Suppressor macrophage (primary cell): Measurements from ENCODE around the gene DEPP1.
"Not testable (repeated sequence)": the region's sequence is repeated elsewhere in the genome, so short reads cannot be mapped to it uniquely, and the experiment has no call there.

ENCODE experiments used
- DNase-seq, 4 experiments: peaks; one replicate each; pipeline ENCODE4 v3.0.0-alpha.2; 2020 to 2022
- total RNA-seq, 17 experiments: gene quantifications; one replicate each; lab custom pipeline; 2026; ENCODE audit warnings: mixed read lengths in 6 of 17, inconsistent platforms in 3 of 17; lab: John Stamatoyannopoulos, UW

DEPP1 gene, protein sequence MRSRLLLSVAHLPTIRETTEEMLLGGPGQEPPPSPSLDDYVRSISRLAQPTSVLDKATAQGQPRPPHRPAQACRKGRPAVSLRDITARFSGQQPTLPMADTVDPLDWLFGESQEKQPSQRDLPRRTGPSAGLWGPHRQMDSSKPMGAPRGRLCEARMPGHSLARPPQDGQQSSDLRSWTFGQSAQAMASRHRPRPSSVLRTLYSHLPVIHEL
- 0.75 to 24.1 (median 4.3) reads per million in 17 experiments for total RNA-seq

DNA sequence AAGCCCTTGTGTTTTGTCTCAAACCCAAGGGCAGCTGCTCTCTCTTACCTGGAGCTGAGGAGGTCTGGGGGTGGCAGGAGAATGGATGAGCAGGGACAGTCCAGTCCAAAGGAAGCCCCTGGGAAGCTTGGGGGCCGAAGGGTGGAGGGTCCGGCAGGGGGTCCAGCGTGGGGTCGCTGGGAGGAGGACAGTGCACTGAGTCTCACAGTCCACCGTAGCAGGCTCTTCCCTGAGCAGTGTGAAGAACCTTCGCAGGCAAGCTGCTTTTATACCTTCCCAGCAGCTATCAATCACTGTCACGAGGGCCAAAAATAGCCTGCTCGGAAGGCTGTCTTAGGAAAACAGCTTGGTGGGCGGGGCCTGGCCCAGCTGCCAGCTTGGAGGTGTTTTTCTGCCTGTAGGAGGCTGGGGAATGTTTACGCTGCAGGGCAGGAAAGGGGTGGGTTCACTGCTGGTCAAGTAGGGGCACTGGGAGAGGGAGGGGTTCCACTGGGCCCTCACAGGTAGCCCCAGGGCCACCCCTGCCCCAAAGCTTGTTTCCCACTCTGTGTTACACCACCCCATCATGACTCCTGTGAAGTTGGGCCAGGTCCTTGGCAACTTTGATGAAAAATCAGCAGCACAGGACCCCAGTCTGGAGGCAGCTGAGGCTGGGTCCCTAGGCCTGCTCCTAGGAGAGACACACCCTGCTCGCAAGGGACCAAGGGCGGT lies at the start of gene DEPP1:
Gene DEPP1, minus strand, starts transcription at position 240 of the 711 bp plus-strand sequence. CDS start 779 bp downstream, outside the sequence.
- peak; percentile 72 to 85 (median 78) for DNase-seq

DNA sequence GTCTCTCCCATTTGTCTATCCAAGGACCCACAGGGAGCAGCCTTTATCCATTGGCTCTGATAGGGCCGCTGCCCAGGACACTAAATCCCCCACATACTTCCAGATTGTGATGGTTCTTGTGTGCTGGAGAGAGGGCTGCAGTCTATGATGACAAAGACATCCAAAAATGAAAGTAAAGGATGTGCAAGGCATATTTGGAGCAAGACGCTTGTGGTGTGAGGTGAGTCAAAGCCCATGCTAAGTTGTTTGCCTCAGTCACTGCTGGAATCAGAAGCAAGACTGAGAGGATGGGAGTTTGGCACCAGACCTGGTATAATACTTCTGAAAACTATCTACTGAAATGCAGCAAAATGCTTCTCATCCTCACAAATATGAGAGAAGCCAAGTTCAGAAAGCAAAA lies 44.8 kb upstream of the DEPP1 start:
- no peak for DNase-seq

DNA sequence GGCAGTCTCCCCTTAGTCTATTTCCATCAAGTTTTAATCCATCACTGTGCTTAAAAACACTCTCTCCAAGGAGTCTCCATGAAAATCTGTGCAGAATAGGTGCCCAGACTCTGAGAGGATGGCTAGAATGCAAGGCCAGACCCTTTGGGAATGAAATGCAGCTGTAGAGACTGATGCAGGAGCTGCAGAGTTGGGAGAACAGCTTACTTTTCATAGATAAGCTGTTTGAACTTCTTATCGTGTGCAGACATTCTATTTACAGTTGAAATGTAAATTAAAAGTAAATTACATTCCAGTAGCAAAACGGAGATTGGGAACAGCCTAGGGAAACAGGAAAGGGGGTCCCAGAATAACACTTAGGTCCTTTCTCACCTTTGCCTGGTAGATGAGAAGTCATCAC lies 37.0 kb upstream of the DEPP1 start:
- no peak for DNase-seq

DNA sequence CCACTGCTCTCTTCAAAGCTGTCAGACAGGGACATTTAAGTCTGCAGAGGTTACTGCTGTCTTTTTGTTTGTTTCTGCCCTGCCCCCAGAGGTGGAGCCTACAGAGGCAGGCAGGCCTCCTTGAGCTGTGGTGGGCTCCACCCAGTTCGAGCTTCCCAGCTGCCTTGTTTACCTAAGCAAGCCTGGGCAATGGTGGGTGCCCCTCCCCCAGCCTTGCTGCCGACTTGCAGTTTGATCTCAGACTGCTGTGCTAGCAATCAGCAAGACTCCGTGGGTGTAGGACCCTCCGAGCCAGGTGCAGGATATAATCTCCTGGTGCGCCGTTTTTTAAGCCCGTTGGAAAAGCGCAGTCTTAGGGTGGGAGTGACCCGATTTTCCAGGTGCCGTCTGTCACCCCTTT lies 35.9 kb upstream of the DEPP1 start:
- DNase-seq: not testable (repeated sequence)

DNA sequence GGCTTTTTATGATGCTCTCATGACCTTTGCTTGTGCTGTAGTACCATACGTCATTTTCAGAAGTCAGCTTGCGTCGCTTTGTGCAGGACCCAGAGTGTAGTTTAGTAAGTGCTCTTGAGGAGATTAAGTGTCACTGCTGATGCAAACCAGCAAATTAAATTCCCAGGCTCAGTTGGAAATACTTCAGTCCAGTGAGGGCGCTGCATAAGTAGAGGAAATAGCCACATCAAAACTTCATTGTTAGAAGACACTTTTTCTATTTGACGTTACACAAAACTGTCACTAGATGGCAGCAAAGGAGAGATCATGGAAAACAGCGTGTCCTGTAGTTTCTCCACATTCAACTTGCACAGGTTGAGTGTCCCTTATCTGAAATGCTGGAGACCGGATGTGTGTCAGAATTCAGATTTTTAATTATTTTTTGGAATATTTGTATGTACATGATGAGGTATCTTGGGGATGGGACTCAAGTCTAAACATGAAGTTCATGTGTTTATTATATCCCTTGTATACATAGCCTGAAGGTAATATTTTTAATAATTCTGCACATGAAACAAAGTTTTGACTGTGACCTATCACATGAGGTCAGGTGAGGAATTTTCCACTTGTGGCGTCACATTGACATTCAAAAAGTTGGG lies 30.0 kb upstream of the DEPP1 start:
- peak; percentile 71 to 92 (median 83) for DNase-seq

DNA sequence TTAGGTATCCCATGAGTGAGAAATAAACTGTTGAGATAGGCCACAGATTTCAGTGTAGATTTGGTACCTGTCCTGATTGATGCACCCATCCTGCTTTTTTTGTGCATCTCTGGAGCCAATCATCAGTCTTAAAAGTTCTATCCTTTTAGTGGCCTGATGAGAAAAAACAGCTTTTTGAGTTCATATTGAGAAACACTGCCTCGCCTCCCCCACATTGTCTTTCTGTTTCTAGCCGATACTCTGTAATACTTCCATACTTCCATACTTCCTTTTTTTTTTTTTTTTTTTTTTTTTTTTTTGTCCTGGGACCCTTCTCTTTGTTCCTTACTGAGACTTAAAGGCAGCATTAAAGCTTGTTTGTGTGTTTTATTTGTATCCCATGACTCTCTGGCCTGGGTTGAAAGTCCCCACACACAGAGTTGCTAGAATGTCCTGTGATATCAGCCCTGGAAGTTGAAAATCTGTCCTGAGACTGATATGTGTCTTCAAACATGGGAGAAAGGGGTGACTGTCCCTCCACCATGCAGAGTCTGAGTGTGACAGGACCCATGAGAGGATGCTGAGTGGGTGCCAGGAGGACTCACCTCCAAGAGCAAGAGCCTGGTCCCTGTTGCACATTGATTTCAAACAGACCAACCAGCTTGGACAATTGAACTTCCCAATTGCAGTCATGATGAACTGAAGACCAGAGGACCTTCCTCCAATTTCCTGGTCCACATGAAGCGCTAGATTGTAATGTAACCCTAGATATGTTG lies 27.8 kb upstream of the DEPP1 start:
- DNase-seq: peak in 3 of 4 experiments; percentile 53 to 71 (median 58)

DNA sequence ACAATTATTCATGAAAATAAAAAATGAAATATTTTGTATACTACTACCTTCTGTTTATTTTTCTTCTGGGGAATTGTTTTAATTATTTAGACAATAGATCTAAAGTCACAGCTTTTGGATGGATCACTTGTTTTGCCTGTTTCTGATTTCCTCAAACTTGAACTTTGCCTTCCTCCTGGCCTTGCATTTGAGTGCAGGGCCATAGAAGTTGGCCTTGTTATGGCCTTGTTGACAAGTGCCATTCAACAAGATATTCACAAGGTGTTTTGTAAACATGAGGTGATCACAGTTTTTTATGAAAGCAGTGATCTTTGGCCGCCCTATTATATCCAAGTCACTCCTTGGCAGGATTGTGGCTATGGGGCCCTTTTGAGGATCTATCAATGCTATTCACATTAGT lies 26.7 kb upstream of the DEPP1 start:
- DNase-seq: no peak

DNA sequence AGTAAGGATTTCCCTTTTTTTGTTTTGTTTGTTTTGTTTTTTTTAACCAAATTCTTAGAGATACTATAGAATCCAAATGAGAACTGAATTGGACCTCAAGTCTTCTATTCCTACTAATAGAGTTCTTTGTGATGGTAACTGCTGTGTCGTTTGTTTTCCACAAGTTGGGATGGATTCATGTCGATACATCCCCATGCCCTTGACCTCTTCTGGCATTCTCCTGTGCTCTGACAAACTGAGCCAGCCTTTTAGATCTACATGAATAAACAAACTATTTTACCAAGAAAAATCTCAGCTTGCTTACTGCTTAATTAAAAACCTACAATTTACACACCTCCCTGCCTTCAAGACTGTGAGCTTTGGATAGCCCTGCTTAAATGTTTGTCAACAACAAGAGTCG lies 26.1 kb upstream of the DEPP1 start:
- no peak for DNase-seq

DNA sequence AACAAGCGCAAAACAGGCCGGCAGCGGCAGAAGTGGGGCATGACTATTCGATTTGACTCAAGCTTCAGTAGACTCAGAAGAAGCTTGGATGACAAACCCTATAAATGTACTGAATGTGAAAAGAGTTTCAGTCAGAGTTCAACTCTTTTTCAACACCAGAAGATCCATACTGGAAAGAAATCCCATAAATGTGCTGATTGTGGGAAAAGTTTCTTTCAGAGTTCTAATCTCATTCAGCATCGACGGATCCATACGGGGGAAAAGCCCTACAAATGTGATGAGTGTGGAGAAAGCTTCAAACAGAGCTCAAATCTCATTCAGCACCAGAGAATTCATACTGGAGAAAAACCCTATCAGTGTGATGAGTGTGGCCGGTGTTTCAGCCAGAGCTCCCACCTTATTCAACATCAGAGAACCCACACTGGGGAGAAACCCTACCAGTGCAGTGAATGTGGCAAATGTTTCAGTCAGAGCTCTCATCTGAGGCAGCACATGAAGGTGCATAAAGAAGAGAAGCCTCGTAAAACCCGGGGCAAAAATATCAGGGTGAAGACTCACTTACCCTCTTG lies 24.9 kb upstream of the DEPP1 start:
- no peak for DNase-seq

DNA sequence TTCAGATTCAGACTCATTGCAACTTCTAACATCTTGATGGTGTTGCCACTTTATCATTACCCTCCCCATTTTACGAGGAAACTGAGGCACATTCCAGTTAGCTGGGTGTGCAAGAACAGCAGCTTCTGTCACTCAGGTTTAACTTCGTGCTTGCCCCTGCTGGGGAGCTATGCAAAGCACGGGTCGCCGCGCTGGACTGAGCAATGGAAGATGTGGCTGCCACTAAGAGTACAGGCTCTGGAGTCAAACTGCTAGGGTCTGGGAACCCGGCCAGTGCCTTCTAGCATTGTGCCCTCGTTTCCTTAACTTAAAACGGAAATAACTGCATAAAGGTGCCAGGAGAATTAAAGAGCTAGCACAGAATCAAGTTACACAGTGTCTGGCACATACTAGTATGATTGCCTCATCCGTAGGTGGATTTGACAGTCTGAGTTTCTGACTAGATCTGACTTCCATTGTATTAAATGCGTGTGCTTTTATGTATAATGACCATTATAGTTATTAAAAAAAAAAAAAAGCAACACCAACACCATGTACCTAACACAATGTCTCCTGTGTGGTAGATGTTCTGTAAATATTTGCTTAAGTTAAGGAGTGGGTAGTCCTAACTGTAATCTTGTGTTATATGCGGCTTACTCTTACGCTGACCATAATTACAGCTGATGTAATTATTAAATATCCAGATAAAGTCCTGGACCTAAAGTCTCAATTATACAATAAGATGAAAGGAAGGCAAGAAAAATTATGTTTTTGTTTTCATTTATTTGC lies 23.0 kb upstream of the DEPP1 start:
- peak; percentile 50 to 67 (median 63) for DNase-seq

DNA sequence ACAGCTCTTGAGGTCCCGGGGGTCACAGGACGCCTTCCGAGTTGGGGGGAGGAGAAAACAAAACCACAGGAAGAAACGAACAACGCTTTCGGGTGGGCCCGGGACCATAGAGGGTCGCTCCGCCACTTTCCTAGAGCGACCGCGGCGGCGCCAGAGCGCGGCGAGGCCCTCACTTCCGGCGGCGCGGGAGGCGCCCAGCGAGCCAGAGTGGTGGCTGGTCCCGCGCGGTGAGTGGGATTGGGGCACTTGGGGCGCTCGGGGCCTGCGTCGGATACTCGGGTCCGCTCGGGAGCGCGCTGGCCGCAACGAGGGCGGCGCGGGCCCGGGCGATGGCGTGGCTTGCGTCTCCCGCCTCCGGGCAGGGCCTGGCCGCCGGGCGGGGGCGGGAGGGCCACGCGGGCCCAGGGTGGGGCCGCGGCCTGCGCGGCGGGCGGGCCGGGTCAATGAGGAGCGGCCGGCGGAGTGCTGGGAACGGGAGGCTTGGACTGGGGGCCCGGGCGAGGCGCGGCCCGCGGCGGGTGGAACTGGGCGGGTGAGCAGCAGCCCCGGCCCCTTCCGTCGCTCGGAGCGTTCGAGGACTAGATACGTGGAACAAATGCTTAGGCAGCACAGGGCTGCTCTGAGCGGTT lies 22.3 kb upstream of the DEPP1 start, which contains the start of gene ZNF22:
Gene ZNF22, plus strand, starts transcription at position 172 of the 629 bp plus-strand sequence. CDS start 2,446 bp downstream, outside the sequence.
- peak; percentile 69 to 91 (median 80) for DNase-seq

DNA sequence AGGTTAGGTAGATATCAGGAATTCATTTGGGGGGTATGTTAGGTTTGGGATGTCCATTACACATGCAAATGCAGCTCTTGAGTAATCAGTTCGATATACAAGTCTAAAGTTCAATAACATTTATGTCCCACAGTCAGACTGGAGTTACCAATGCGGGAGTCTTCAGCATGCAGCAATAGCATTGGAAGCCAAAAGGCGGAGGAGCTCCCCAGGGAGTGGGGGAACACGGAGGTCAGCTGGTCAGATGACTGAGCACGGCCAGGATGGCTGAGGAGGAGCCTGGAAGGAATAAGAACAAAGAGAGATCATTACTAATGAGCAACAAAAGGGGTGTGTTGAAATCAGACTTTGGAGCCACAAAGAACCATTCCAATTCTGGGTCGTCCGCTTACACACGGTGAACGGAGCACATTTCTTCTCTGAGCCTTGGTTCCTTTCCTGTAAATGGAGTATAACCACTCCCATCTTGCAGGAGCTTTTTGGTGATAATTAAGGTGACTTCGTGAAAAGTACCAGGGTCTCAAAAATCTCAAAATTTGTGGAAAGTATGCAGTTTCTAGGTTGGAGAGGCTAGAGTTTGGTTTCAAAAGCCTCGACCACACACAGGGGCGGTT lies 21.6 kb upstream of the DEPP1 start:
- DNase-seq: peak in 3 of 4 experiments; percentile 44 to 60 (median 45)

DNA sequence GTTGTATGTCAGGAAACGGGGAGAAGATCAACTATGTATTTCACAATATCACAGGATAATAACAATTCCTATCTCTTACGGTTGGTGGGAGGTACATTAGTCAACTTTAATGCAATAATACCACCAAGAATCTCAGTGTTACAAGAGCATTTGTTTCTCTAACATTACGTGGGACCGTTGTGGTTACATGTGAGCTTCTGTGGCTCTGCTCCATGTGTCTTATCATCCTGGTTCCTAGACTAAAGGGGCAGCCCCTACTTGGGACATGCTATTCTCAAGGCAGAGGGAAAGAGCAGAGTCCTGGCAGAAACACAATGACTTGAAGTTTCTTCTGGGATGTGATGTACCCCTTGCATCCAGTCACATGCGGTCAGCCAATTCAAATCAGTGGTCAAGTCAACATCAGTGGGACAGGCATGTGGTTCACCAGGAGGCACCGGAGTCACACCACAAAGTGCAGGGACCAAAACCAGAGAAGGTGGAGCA lies 19.6 kb upstream of the DEPP1 start:
- no peak for DNase-seq

DNA sequence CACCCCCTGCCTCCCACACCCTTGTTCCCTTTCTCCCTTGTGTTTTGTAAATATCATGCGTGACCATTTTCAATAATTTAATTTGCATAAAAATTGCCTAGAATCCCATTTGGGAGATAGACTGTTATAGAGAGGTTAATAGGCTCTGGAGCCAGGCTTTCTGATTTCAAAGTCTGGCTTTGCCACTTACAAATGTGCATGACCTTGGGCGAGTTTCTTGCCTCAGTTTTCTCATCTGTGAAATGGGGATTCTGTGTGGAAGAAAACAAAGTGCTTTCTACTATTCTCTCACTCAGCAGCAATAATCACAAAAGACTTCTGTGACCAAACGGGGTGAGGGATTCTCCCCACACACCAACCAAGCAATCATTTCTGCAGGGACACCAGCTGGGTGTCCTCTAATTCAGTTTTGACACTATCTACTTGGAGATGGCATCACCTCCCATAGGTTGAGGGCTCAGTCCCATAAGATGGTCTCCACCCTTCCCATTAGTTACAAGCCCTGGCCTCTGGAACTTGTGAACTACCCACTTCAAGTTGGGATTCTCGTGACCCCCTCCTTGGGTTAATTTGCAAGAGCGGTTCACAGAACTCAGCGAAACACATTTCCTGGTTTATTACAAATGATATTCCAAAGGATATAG lies 18.6 kb upstream of the DEPP1 start:
- DNase-seq: no peak

DNA sequence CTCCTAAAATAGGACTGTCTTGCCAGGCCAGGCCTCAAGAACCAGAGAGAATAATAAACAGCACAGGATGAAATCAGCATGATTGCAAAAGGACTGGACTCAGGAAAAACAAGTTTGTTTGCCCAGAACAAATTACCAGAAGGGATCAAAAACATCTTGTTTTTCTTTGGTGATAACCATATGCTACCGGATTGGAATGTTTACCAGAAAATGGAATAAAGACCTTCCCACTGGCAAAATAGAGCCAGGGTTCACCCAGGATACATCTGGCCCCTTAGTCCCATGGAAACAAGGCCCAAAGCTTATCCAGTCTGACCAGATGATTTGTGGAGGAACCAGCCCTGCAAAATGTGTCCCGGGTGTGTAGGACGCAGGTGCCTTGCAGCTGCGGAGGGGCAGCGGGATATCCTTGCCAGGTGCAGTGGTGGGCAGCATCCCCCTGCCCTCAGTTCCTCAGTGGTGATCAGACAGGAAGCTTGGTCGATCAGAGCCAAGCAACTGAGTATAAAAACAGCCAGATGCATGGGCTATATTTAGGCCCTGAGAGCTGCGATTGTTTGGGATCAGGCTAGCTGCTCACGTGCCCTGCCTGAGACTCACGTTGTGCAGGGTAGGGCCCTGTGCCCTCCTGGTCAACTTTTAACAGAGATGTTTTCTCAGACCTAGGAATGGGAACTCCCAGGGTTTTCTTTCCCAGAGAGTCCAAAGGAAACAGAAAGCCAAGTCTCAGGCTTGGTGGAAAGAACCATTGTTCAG lies 17.5 kb upstream of the DEPP1 start:
- no peak for DNase-seq

DNA sequence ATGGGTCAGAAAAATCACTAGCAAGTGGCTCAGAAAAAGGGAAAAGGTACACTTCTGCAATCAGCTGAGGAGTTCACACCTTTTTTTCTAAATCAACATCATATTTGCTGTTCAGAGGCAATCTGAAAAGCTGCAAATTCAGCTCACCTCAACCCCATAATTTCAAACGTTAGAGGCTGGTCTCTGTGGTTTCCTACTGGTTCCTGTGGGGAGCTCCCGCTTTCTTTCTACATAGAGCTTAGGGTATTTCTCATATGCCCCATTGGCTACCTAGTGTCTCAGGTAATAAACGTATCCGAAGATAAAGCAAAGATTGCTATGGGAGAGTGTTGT lies 16.9 kb upstream of the DEPP1 start:
- DNase-seq: no peak

DNA sequence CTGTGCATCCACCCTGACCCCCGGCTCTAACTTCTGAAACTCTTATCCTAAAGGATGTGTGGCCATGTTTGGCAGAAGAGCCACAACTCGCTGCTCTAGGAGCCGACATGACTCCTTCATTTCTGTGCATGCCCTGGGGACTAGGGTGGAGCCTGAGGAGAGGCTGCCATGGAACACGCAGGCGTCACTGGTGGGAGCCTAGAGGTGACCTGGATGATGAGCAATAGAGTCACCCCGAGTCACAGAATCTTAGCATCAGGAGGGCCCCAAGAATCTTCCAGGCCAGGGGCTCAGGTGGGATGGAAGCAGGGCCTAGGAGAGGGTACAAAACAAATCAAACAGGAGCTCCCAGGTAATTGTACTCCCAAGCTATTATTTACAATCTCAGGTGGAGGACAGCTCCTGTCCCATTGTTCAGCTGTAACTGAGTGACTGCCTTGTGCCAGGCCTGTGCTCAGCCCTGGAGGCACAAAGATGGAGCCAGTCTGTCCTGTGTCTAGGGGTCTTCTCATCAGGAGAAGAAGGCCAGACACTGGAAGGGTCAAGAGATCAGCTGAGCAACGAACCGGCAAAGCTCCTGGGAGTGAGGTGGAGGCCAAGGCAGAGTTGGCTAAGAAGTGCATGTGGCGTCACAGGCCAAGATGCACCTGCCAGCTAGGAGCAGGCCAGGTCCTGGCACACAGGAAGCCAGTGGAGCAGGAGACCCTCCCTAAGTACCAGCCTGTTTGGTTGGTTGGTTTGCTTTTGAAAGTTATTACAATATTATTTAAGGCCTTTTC lies 16.3 kb upstream of the DEPP1 start:
- DNase-seq: no peak

DNA sequence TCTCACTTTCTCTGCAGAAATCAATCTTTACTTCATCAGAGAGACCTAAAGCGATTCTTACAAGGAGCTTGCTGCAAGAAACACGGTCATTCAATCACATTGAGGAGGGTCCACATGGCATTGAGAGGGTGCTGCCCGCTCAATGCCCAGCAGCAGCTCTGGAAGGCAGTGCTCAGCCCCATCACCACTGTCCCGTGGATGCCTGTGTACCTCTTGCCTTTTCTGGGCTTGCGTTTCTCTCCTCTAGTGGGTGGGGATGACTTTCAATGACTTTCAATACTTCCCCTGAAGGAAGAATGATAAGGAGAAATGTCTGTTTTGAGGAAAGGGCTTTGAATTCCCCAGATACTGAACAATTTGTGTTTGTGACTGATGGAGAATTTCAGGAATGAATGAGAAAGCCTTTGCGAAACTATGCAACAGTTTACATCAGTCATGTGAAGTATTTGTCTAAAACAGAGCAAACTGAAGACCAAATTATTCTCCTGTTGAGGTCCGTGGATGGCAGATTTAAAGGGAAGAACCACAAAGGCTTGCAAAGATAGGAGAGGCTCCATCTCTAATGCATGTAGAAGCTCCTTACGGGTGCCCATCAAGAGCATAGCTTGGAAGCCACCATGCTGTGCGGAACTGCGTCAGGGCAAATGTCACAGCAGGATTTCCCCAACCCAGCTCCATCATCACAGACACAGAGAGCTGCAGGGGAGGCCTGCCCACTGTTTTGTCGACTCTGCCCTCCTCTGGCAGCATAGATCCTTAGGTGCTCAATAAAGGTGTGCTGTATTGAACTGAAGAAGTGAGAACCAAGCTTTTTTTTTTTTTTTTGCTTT lies 15.5 kb upstream of the DEPP1 start:
- DNase-seq: no peak
